Daoy (cell line): Measurements from ENCODE around the gene ASXL1. TPM values are rescaled to one million over a fixed set of nuclear protein-coding genes. Genes with fewer than 3 reads are reported as not detected.

Experiments
- DNase-seq: peaks from one replicate; pipeline ENCODE4 v3.0.0-alpha.2; 2015; ENCODE audit warnings: low read depth
- total RNA-seq: library from RNA; depleted of rRNA; stranded (reverse); fragments of >200 nt; shearing (Covaris generic); gene quantifications from 2 replicates; pipeline ENCODE4 v1.2.3, GENCODE V29; 2014; rRNA removed

The ASXL1 gene
- total RNA-seq, 1 experiment from 2014 or later = 26.1 TPM

DNA sequence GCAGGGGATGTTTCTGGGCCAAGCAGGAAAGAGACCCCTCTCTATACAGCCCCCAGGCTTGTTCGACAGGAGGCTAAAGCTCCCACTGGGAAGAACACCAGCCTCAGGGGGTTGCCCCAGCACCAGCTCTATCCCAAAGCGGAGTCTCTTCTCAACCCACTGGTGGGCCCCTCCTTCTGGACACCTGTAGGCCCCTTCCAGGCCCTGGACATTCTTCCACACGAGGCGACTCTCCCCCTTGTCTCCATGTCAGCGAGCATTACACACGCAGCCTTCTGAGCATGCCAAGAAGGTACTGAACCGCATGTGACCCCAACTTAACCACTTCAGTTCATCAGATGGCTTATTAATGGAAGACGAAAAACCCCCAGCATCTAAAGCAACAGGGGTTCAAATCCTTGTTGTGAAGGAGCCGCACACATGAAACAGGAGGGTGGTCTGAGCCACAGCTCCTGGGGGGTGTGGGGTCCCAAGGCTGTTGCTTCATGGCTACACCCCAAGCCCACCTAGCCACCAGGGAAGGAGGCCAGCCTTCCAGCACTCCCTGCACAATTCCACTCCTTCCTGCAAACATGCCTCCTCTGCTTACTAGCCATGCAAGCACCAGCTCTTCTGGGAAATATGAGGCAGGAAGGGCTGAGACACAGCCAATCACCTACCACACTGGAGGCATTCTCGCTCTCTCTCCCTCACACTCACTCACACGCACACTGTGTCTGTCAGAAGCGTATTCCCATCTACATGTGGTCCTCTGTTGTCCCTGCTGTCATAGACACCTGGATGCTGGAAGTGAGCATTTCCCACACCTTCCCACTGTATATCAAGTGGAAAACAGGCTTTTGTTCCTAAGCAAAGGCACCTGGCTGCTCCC is 122.5 kb downstream of the ASXL1 start:
- no peak for DNase-seq

DNA sequence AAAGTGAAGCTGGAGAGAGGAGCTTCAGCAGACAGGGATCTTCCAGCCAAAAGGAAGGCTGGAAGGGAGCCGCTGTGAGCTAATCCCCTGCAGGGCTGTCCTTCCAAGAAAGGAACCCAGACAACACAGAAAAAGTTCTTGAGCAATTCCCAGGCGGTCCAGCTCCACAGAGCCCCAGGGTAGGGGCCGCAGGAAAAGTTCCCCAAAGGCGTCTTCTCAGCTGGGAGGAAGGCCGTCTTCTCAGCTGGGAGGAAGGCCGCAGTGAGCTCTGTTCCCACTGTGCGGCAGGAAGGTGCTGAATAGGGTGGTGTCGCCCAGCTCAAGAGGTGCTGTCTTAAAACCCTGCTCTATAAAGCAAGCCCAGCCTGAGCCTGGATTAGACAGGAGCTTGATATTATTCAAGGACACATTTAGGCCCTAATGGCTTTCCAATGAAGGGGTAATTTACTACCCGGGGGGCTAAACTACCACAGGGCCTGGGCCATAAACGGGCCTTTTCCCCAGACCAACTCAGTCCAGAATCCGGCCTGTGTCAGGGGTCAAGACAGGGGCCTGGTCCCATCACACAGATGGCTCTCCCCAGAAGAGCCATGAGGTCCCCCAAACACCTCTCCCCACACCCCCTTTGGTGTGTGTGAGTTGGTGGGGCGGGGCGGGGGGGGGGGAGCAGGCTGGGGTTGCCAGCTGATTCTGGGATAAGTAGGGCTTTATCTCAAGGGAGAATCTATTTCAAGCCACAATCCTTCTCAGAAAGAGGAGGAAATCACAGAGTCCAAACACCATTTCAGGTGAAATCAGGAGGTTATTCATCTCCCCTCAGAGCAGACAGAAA is 123.4 kb downstream of the ASXL1 start:
- no peak for DNase-seq

DNA sequence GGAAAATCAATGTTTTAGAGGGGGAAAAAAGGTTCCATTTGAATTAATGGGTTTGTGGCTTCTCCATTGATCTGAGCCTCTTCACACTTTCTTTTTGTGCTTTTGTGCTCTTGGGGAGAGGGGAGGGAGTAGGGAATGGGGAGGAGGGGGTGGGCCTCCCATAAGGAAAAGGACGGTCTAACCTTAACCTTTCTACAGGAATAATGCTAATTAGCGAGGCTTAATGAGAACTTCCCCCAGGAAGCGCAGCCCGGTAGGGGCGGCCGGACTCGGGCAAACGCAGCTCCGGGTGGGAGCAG is 124.0 kb downstream of the ASXL1 start:
- DNase-seq = no peak

DNA sequence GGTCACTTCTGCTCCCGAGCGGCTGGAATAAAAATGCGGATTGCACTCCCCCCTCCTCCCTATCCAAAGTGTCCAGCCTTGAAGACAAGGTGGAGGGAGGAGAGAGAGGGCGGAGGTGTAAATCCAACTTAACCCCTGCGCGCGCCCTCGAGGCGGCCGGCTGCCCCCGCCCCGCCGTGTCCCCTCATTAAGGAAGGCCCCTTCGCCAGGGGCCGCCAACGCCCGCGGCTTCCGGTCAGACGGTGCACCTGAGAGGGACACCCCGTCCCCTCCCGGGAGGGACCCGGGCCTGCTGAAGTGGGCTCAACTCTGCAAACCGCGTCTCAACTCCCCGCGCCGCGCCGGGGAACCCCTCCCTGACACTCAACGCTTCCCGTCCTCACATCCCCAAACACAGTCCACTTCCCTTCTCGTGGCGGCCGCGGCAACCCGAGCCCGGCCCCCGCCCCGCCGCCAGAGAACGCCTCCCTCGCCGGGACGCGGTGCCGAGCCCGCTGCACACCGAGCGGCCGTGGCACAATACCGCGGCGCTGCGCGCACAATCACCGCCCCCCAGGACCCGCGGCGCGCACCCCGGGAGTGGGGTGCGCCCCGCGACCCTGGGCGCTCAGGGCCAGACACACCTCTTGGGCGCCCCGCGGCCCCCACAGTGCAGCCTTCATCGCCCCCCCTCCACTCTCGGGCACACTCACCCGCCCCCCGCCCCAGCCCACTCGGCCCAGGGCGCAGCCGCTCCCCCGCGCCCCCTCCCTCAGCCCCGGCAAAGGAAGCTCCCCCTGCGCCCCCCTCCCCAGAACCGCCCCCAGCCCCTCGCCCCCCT is 124.5 kb downstream of the ASXL1 start:
- peak; percentile 42 for DNase-seq

DNA sequence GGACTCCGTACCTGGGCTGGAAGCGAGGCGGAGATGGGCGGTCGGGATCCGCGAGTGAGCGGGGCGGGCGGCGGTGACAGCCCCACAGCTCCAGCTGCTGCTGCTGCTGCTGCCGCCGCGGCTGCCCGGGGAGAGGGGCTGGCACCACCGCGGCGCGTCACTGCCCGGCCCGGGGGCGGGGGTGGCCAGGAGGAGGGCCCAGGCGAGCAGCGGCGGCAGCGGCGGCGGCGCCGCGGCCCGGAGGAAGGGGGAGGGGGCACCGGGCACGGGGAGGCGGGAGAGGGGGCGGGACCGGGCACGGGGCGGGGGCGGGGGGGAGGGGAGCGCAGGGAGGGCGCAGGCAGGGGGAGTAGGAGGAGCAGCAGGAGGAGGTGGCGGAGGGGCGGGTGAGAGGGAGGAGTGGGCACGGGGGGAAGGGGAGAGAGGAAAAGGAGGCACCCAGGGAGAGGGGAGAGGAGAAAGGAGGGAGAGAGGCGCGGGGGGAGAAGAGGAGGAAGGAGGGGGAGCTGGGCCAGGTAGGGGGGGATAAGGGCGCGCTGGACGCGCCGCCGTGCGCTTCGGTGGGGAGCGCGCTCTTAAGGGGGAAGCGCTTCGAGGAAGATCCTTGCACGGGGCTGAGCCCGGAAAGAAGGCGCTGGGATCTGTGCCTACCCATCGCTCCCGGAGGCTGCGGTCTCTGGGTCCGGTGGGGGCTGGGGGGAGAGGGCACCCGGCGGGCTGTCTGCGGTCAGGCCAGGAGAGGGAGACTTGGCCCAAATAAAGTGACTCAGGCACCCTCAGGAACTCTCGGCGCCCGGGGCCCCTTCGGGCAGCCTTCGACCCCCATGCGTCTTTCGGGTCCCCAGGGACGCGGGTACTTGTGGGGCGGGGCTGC is 125.5 kb downstream of the ASXL1 start:
- peak; percentile 90 for DNase-seq

DNA sequence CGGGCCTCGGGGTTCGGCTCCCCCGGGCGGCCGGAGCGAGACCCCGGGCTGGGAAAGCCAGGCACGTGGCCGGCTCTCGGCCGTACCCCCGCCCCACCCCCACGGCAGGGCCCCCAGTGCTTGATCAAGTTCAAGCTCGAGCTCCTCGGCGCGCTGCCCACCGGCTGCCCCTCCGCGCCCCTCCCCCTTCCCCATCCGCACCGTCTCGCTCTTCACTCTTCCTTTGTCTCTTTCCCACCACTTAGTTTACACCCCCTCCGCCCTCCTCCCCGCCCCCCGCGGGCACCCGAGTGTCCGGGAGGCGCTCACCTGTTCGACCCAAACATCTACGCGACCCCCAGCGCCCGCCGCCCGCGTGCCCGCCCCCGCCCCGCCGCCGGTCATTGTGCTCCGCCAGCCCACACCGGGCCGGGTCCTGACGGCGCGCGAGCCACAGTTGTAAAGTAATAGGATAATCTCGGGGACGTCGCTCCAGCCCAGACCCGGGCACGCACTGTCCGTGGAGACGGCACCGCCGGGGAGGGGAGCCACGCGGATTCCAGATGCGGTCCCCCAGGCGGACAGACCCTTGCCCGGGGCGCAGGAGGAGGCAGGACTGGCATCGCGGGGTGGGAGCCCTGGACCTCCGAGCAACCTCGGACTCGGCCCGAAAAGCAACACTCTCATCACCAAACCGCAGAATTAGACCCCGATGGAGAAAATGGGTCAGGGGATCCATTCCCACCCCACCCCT is 126.3 kb downstream of the ASXL1 start:
- peak; percentile 41 for DNase-seq

DNA sequence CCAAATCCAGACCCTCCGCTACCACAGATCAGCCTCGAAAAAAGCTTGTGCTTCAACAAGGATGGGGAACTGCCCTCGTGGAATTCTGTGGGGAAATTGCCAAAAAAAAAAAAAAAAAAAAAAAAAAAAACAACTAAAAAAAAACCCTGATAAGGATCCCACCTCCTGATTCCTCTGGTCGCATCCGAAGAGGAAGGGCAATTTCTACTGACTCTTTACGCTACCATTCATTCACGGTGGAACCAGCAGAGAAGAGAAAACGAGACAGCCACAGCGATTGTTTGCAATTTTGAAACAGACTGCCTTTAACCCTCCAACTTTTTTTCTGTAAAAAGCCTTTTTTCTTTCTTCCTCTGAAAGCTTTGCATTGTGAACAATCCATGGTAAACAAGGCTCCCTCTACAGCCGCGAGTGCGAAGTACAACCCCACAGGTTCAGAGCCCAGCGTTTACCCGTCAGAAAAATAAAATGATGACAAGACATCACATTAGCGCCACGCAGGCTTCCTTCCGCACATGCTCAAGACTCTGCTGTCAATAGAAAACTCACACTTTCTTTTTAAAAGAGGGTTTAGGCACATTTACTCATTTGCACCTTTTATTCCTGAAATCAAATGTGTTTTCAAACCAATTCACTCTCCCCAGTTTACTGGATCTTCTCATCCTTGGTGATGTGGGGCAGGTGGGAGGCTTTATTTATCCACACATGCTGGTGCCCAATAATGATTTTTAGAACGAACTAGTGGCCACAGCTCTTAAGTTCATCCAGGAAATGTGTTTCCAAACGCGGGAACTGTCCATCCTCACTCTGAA is 127.0 kb downstream of the ASXL1 start:
- peak; percentile 72 for DNase-seq

DNA sequence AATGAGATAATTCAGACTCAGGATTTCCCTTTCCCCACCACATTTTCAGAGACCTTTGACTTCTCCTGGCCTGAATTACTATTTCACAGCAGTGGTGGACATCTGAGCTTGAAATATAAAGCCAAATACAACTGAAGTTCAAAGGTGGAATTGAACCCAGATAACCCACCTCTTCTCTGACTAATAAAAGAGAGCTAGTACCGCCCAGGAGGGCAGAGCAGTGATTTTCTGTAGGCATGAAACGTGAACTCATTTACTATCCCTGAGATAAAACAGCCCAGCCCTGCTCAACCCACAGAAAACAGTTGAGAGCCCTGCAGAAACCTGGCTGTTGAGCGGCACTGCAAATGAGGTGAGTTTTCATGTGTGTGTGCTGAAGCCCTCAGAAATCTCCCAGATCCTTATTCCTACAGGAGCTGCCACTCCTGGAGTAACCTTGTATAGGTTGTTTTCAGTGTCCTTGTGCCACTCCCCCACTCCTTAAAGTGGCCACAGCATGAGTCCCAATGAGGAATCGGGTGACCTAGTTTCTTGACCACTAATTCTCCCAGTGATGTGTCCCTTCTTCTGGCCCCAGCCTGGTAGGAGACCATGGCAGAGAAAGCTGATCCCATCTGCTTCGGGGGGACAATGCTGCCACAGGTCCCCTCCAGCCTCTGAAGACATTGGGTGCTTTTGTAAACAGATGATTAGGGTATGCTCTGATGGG is 127.8 kb downstream of the ASXL1 start:
- no peak for DNase-seq

DNA sequence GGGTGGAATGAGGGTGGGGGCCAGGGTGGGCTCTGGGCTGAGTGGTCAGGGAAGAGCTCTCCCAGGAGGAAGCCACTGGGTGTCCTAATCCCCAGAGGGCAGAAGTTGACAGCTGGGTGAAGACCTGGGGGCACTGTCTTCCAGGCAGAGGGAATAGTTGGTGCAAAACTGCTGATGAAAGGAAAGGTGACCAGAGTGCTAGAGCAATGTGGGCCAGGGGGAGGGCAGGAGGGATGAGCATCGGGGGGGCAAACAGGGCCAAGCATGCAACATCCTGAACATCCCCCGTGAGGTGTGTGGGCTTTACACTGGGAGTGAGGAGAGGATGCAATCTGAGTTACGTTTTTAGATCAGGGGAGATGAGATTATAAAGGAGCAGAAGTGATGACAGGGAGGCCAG is 129.2 kb downstream of the ASXL1 start:
- no peak for DNase-seq

DNA sequence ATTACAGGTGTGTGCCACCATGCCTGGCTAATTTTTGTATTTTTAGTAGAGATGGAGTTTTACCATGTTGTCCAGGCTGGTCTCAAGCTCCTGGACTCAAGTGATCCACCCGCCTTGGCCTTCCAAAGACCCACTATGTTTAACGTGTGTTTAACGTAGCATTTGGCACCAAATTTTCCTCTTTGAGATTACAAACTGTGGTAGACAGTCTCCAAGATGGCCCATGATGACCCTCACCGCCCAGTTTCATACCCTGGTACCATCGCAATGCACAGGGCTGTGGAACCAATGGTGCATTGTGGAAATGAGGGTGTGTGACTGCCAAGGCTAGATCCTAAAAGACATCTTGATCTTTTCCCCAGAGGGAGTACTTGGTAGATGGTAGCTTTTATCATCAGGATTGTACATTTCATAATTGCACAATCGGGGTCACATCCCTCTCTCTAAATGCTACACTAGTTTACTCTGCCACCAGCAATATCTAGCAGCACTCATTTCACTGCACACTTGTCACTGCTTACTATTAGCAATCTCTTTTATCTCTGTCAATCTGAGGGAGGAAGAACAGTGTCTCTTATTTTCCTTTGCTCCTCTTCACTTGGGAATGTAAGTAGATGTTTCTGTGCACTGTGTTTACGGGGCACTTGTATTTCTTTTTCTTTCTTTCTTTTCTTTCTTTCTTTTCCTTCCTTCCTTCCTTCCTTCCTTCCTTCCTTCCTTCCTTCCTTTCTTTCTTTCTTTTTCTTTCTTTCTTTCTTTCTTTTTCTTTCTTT is 130.1 kb downstream of the ASXL1 start:
- DNase-seq = no peak

Other genes with a start within 250 kb of the ASXL1 start
- 17.9 and 21.4 TPM in 2 replicates for gene TM9SF4, start 248.6 kb upstream of the ASXL1 start, total RNA-seq
- gene PLAGL2, start 150.6 kb upstream of the ASXL1 start, total RNA-seq = 3.4 and 4.6 TPM in 2 replicates
- 36.9 and 38.5 TPM in 2 replicates for gene POFUT1, start 150.5 kb upstream of the ASXL1 start, total RNA-seq
- gene KIF3B, start 80.7 kb upstream of the ASXL1 start, total RNA-seq = 13.8 and 13.9 TPM in 2 replicates
- gene NOL4L, start 227.0 kb downstream of the ASXL1 start, total RNA-seq = 11.3 and 11.8 TPM in 2 replicates